ENCODE results near the gene HAUS7. TPM values are rescaled to one million over a fixed set of nuclear protein-coding genes. Genes with fewer than 3 reads are reported as not detected.

Gene HAUS7
- polyA plus RNA-seq, 4 donors = 20.8 to 30.8 (median 24.2) TPM

DNA sequence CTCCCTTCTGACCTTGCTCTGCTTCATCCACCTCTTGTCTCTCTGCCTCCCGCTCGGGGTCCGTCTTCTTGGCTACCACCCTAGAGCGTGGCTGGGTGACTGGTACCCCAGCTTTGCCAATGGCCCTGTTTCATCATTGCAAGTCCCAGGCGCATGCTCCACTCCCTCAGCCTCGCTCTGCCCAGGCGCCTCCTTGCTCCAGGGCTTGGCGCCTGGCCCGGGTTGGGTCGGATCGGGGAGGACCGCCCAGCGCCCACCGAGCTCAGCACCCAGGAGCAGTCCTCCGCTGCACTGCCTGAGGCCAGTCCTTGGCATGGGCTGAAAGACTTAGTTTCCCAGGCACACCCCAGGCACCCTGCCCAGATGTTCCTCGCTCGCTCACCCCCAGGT, 25.0 kb upstream of the HAUS7 start:
- no peaks in the 10 kb centered on the region for H3K36me3 ChIP-seq (ENCODE audit: control insufficient read depth in 3 of 3, insufficient read depth in 2 of 3, low read depth in 1 of 3, low read length in 3 of 3)
- H3K27ac ChIP-seq (ENCODE audit: low read depth in 1 of 3, low read length in 2 of 3) = no peak overlapping the region
- H3K4me3 ChIP-seq (ENCODE audit: low read depth in 1 of 3, low read length in 3 of 3) = peak overlapping the region in 1 of 3 donors; percentile 36
- 23 to 43% (median 27%) methylated on average over 15 to 17 of the region's 17 CpGs for WGBS, 3 donors
- H3K9me3 ChIP-seq (ENCODE audit: control insufficient read depth in 2 of 2, insufficient read depth in 1 of 2, low read depth in 1 of 2, low read length in 1 of 2) = no peaks in the 10 kb centered on the region
- no peaks in the 10 kb centered on the region for H3K27me3 ChIP-seq (ENCODE audit: control insufficient read depth in 3 of 3, insufficient read depth in 3 of 3, low read length in 3 of 3)
- FAIRE-seq = no peak
- peaks cover 0 to 28% (median 0%) of the 10 kb centered on the region in 3 donors for H3K4me1 ChIP-seq (ENCODE audit: control insufficient read depth in 3 of 3, insufficient read depth in 2 of 3, low read depth in 1 of 3, low read length in 2 of 3)
- DNase-seq = no peak

GRCh38 chrX:153494541-153495361, 24.4 kb upstream of the HAUS7 start, which contains the start of gene BGN:
BGN (plus strand) TSS chrX:153494980; CDS start chrX:153504632, 9,652 bp downstream.
- peak within 1 kb of the TSS in 1 of 3 donors; percentile 36 for H3K4me3 ChIP-seq (ENCODE audit: low read depth in 1 of 3, low read length in 3 of 3)
- no peak for FAIRE-seq
- H3K4me1 ChIP-seq (ENCODE audit: control insufficient read depth in 3 of 3, insufficient read depth in 2 of 3, low read depth in 1 of 3, low read length in 2 of 3) = peaks cover 0 to 34% (median 0%) of the 10 kb centered on the region in 3 donors
- peak within 1 kb of the TSS in 1 of 3 donors; percentile 39 for H3K27ac ChIP-seq (ENCODE audit: low read depth in 1 of 3, low read length in 2 of 3)
- DNase-seq = peak in 1 of 2 donors; percentile 44
- H3K36me3 ChIP-seq (ENCODE audit: control insufficient read depth in 3 of 3, insufficient read depth in 2 of 3, low read depth in 1 of 3, low read length in 3 of 3) = no peaks in the 10 kb centered on the region
- 11 to 43% (median 22%) methylated on average over 10 to 35 of the region's 41 CpGs for whole genome bisulfite sequencing, 3 donors
- no peaks in the 10 kb centered on the region for H3K27me3 ChIP-seq (ENCODE audit: control insufficient read depth in 3 of 3, insufficient read depth in 3 of 3, low read length in 3 of 3)
- no peaks in the 10 kb centered on the region for H3K9me3 ChIP-seq (ENCODE audit: control insufficient read depth in 2 of 2, insufficient read depth in 1 of 2, low read depth in 1 of 2, low read length in 1 of 2)

GRCh38 chrX:153494061-153494460, 23.7 kb upstream of the HAUS7 start:
- 78 to 86% (median 83%) methylated on average over 12 of the region's 12 CpGs for WGBS, 3 donors
- H3K4me3 ChIP-seq (ENCODE audit: low read depth in 1 of 3, low read length in 3 of 3) = no peak overlapping the region
- peaks cover 0 to 37% (median 0%) of the 10 kb centered on the region in 3 donors for H3K4me1 ChIP-seq (ENCODE audit: control insufficient read depth in 3 of 3, insufficient read depth in 2 of 3, low read depth in 1 of 3, low read length in 2 of 3)
- no peaks in the 10 kb centered on the region for H3K9me3 ChIP-seq (ENCODE audit: control insufficient read depth in 2 of 2, insufficient read depth in 1 of 2, low read depth in 1 of 2, low read length in 1 of 2)
- no peaks in the 10 kb centered on the region for H3K36me3 ChIP-seq (ENCODE audit: control insufficient read depth in 3 of 3, insufficient read depth in 2 of 3, low read depth in 1 of 3, low read length in 3 of 3)
- no peak overlapping the region for H3K27ac ChIP-seq (ENCODE audit: low read depth in 1 of 3, low read length in 2 of 3)
- DNase-seq (no peak), FAIRE-seq (no peak)
- H3K27me3 ChIP-seq (ENCODE audit: control insufficient read depth in 3 of 3, insufficient read depth in 3 of 3, low read length in 3 of 3) = no peaks in the 10 kb centered on the region

- Histone ChIP-seq H3K36me3 (ENCODE audit: control insufficient read depth in 3 of 3, insufficient read depth in 2 of 3, low read depth in 1 of 3, low read length in 3 of 3) (no peaks in the 10 kb centered on the region), H3K9me3 (ENCODE audit: control insufficient read depth in 2 of 2, insufficient read depth in 1 of 2, low read depth in 1 of 2, low read length in 1 of 2) (no peaks in the 10 kb centered on the region), H3K4me1 (ENCODE audit: control insufficient read depth in 3 of 3, insufficient read depth in 2 of 3, low read depth in 1 of 3, low read length in 2 of 3) (peaks cover 0 to 46% (median 0%) of the 10 kb centered on the region in 3 donors), H3K27me3 (ENCODE audit: control insufficient read depth in 3 of 3, insufficient read depth in 3 of 3, low read length in 3 of 3) (no peaks in the 10 kb centered on the region), H3K4me3 (ENCODE audit: low read depth in 1 of 3, low read length in 3 of 3) (no peak overlapping the region), H3K27ac (ENCODE audit: low read depth in 1 of 3, low read length in 2 of 3) (no peak overlapping the region)
- FAIRE-seq = no peak
- WGBS, 3 donors = 85 to 91% (median 89%) methylated on average over 11 of the region's 11 CpGs
- no peak for DNase-seq
Observed at GRCh38 chrX:153493085-153493484, 22.7 kb upstream of the HAUS7 start.

- WGBS, 3 donors = 56 to 75% (median 68%) methylated on average over 8 to 12 of the region's 12 CpGs
- Histone ChIP-seq H3K4me3 (ENCODE audit: low read depth in 1 of 3, low read length in 3 of 3) (no peak overlapping the region), H3K4me1 (ENCODE audit: control insufficient read depth in 3 of 3, insufficient read depth in 2 of 3, low read depth in 1 of 3, low read length in 2 of 3) (peaks cover 0 to 52% (median 0%) of the 10 kb centered on the region in 3 donors), H3K36me3 (ENCODE audit: control insufficient read depth in 3 of 3, insufficient read depth in 2 of 3, low read depth in 1 of 3, low read length in 3 of 3) (no peaks in the 10 kb centered on the region), H3K9me3 (ENCODE audit: control insufficient read depth in 2 of 2, insufficient read depth in 1 of 2, low read depth in 1 of 2, low read length in 1 of 2) (no peaks in the 10 kb centered on the region), H3K27ac (ENCODE audit: low read depth in 1 of 3, low read length in 2 of 3) (peak overlapping the region in 1 of 3 donors; percentile 52), H3K27me3 (ENCODE audit: control insufficient read depth in 3 of 3, insufficient read depth in 3 of 3, low read length in 3 of 3) (no peaks in the 10 kb centered on the region)
- no peak for DNase-seq
- FAIRE-seq = no peak
Observed at GRCh38 chrX:153492543-153492942, 22.2 kb upstream of the HAUS7 start.

GRCh38 chrX:153491918-153492317, 21.5 kb upstream of the HAUS7 start:
- WGBS, 3 donors = 11 to 33% (median 21%) methylated on average over 3 to 11 of the region's 11 CpGs
- DNase-seq (peak; percentile 23 to 58), FAIRE-seq (no peak)
- Histone ChIP-seq H3K9me3 (ENCODE audit: control insufficient read depth in 2 of 2, insufficient read depth in 1 of 2, low read depth in 1 of 2, low read length in 1 of 2) (no peaks in the 10 kb centered on the region), H3K27me3 (ENCODE audit: control insufficient read depth in 3 of 3, insufficient read depth in 3 of 3, low read length in 3 of 3) (no peaks in the 10 kb centered on the region), H3K36me3 (ENCODE audit: control insufficient read depth in 3 of 3, insufficient read depth in 2 of 3, low read depth in 1 of 3, low read length in 3 of 3) (no peaks in the 10 kb centered on the region), H3K4me1 (ENCODE audit: control insufficient read depth in 3 of 3, insufficient read depth in 2 of 3, low read depth in 1 of 3, low read length in 2 of 3) (peaks cover 0 to 53% (median 0%) of the 10 kb centered on the region in 3 donors), H3K4me3 (ENCODE audit: low read depth in 1 of 3, low read length in 3 of 3) (no peak overlapping the region), H3K27ac (ENCODE audit: low read depth in 1 of 3, low read length in 2 of 3) (peak overlapping the region in 1 of 3 donors; percentile 52)

DNA sequence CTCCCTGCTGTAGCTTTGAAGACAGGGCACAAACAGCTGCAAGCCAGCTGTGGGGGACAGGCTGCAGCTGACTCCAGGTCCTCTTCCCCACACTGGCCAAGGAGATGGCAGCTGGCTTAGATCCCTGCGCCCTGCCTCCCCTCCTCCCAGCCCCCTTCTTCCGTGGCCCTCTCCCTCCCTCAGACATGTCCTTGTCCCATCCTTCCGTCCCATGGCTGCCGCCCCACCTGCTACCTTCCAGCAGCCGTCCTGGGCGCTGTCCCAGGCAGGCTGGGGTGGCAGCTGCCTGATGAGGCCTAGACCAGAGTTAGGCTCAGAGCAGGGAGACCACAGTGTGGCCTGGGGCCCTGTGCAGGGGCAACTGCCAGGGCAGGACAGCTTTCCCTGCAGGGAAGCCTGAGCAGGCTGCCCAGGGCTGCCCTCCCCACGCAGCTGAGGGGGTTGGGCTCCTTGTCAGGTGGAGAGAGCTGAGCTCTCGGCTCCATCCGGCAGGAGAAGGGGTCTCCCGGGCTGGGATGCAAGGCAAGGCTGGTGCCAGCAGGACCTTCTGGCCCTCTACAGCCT, 21.1 kb upstream of the HAUS7 start:
- WGBS, 3 donors = 9 to 55% (median 44%) methylated on average over 6 to 10 of the region's 10 CpGs
- FAIRE-seq (no peak), DNase-seq (no peak)
- H3K27ac ChIP-seq (ENCODE audit: low read depth in 1 of 3, low read length in 2 of 3) = peak overlapping the region in 1 of 3 donors; percentile 52
- H3K9me3 ChIP-seq (ENCODE audit: control insufficient read depth in 2 of 2, insufficient read depth in 1 of 2, low read depth in 1 of 2, low read length in 1 of 2) = no peaks in the 10 kb centered on the region
- no peaks in the 10 kb centered on the region for H3K36me3 ChIP-seq (ENCODE audit: control insufficient read depth in 3 of 3, insufficient read depth in 2 of 3, low read depth in 1 of 3, low read length in 3 of 3)
- H3K27me3 ChIP-seq (ENCODE audit: control insufficient read depth in 3 of 3, insufficient read depth in 3 of 3, low read length in 3 of 3) = no peaks in the 10 kb centered on the region
- peaks cover 0 to 53% (median 0%) of the 10 kb centered on the region in 3 donors for H3K4me1 ChIP-seq (ENCODE audit: control insufficient read depth in 3 of 3, insufficient read depth in 2 of 3, low read depth in 1 of 3, low read length in 2 of 3)
- H3K4me3 ChIP-seq (ENCODE audit: low read depth in 1 of 3, low read length in 3 of 3) = no peak overlapping the region

GRCh38 chrX:153490217-153490930, 20.0 kb upstream of the HAUS7 start:
- Histone ChIP-seq H3K36me3 (ENCODE audit: control insufficient read depth in 3 of 3, insufficient read depth in 2 of 3, low read depth in 1 of 3, low read length in 3 of 3) (no peaks in the 10 kb centered on the region), H3K9me3 (ENCODE audit: control insufficient read depth in 2 of 2, insufficient read depth in 1 of 2, low read depth in 1 of 2, low read length in 1 of 2) (no peaks in the 10 kb centered on the region), H3K4me3 (ENCODE audit: low read depth in 1 of 3, low read length in 3 of 3) (no peak overlapping the region), H3K27ac (ENCODE audit: low read depth in 1 of 3, low read length in 2 of 3) (peak overlapping the region in 1 of 3 donors; percentile 52), H3K27me3 (ENCODE audit: control insufficient read depth in 3 of 3, insufficient read depth in 3 of 3, low read length in 3 of 3) (no peaks in the 10 kb centered on the region), H3K4me1 (ENCODE audit: control insufficient read depth in 3 of 3, insufficient read depth in 2 of 3, low read depth in 1 of 3, low read length in 2 of 3) (peaks cover 0 to 53% (median 0%) of the 10 kb centered on the region in 3 donors)
- no peak for FAIRE-seq
- WGBS, 3 donors = 86 to 87% (median 87%) methylated on average over 19 to 20 of the region's 20 CpGs
- DNase-seq = peak in 1 of 2 donors; percentile 51
